H1 (cell line): ENCODE measurements around the gene ASTN2.

Source experiments
- CTCF ChIP-seq, 3 experiments: IDR thresholded peaks; 1 replicate in 2 of 3; 2 replicates in 1 of 3; pipeline versions ENCODE4 v1.5.1 to v1.6.1; 2011; ENCODE audit warnings: low read length in 3 of 3, mild to moderate bottlenecking in 3 of 3, inconsistent platforms in 2 of 3, low read depth in 1 of 3, moderate library complexity in 1 of 3; ENCODE audit not compliant: insufficient read depth in 1 of 3; ENCODE audit errors: control extremely low read depth in 1 of 3
- GABPA ChIP-seq: IDR thresholded peaks from 2 replicates; pipeline ENCODE4 v1.6.1; 2011; ENCODE audit warnings: mild to moderate bottlenecking, low read length, moderate library complexity, borderline replicate concordance; ENCODE audit not compliant: insufficient read depth
- KDM5A ChIP-seq: fragments of 200-600 bp; IDR thresholded peaks from 2 replicates; pipeline ENCODE4 v1.7.1; 2012; ENCODE audit warnings: mild to moderate bottlenecking, low read length, inconsistent platforms, mixed read lengths
- POLR2A ChIP-seq, 2 experiments: IDR thresholded peaks; 1 replicate in 1 of 2; 2 replicates in 1 of 2; pipeline ENCODE4 v1.6.1; 2011; ENCODE audit warnings: low read depth in 2 of 2, low read length in 2 of 2, mild to moderate bottlenecking in 2 of 2; ENCODE audit errors: control extremely low read depth in 1 of 2
- TAF1 ChIP-seq: IDR thresholded peaks from 2 replicates; pipeline ENCODE4 v1.6.1; 2011; ENCODE audit warnings: mild to moderate bottlenecking, low read depth, low read length

GRCh38 chr9:116940614-116941215, 474.1 kb downstream of the ASTN2 start:
- TF ChIP-seq KDM5A: no peak
- TF ChIP-seq TAF1: no peak
- TF ChIP-seq GABPA: no peak
- no peak for TF ChIP-seq POLR2A (IDR thresholded peaks at IDR 0.05; ENCODE audit: control extremely low read depth in 1 of 2, low read depth in 2 of 2, low read length in 2 of 2)
- no peak for TF ChIP-seq CTCF (IDR thresholded peaks at IDR 0.05; ENCODE audit: control extremely low read depth in 1 of 3, insufficient read depth in 1 of 3, low read depth in 1 of 3, low read length in 3 of 3)
